ENCODE results near the gene LYSMD3. TPM values are rescaled to one million over a fixed set of nuclear protein-coding genes. Genes with fewer than 3 reads are reported as not detected.

The LYSMD3 gene
- total RNA-seq, 1 donor from 2014 or later, result 18.4 TPM

GRCh38 chr5:90549223-90549622 lies 19.8 kb upstream of the LYSMD3 start:
- H3K27me3 Mint-ChIP-seq, result peaks cover 22% of the 10 kb centered on the region
- no peak for ATAC-seq (ENCODE audit: low read depth)
- CTCF ChIA-PET, result no interaction called here
- POLR2A ChIA-PET, result no interaction called here
- H3K27ac Mint-ChIP-seq, result no peak overlapping the region
- H3K36me3 Mint-ChIP-seq (ENCODE audit: low read depth), result no peaks in the 10 kb centered on the region
- H3K9me3 Mint-ChIP-seq, result no peaks in the 10 kb centered on the region
- intact Hi-C loops (cut with micrococcal nuclease), result no loop called here
- DNase-seq, result no peak
- no peak for TF ChIP-seq CTCF (IDR thresholded peaks at IDR 0.05)
- peaks cover 8% of the 10 kb centered on the region for H3K4me1 Mint-ChIP-seq
- H3K4me3 Mint-ChIP-seq, result no peak overlapping the region

- ChIA-PET CTCF (no interaction called here), POLR2A (no interaction called here)
- peaks cover 8% of the 10 kb centered on the region for H3K4me1 Mint-ChIP-seq
- no peaks in the 10 kb centered on the region for H3K9me3 Mint-ChIP-seq
- H3K27me3 Mint-ChIP-seq, result peaks cover 22% of the 10 kb centered on the region
- no peak for TF ChIP-seq CTCF (IDR thresholded peaks at IDR 0.05)
- no peak overlapping the region for H3K27ac Mint-ChIP-seq
- ATAC-seq (ENCODE audit: low read depth) (no peak), DNase-seq (no peak)
- H3K4me3 Mint-ChIP-seq, result no peak overlapping the region
- intact Hi-C loops (cut with micrococcal nuclease), result no loop called here
- no peaks in the 10 kb centered on the region for H3K36me3 Mint-ChIP-seq (ENCODE audit: low read depth)
These were observed 18.7 kb upstream of the LYSMD3 start for GRCh38 chr5:90548069-90548593.

GRCh38 chr5:90547072-90547536 lies 17.7 kb upstream of the LYSMD3 start:
- no peaks in the 10 kb centered on the region for H3K9me3 Mint-ChIP-seq
- POLR2A ChIA-PET, result interaction anchor here (0.7 kb wide), 1 partner anchor 1022 kb away, joined by 3 read pairs; no protein-coding TSS in a partner anchor
- CTCF ChIA-PET, result no interaction called here
- H3K36me3 Mint-ChIP-seq (ENCODE audit: low read depth), result no peaks in the 10 kb centered on the region
- H3K27ac Mint-ChIP-seq, result no peak overlapping the region
- DNase-seq (no peak), ATAC-seq (ENCODE audit: low read depth) (no peak)
- no peak overlapping the region for H3K4me3 Mint-ChIP-seq
- H3K27me3 Mint-ChIP-seq, result peaks cover 25% of the 10 kb centered on the region
- TF ChIP-seq CTCF (IDR thresholded peaks at IDR 0.05), result no peak
- H3K4me1 Mint-ChIP-seq, result peaks cover 8% of the 10 kb centered on the region
- intact Hi-C loops (cut with micrococcal nuclease), result no loop called here

GRCh38 chr5:90546216-90546837 lies 16.9 kb upstream of the LYSMD3 start:
- no peak for TF ChIP-seq CTCF (IDR thresholded peaks at IDR 0.05)
- H3K27ac Mint-ChIP-seq, result no peak overlapping the region
- no peak for ATAC-seq (ENCODE audit: low read depth)
- H3K27me3 Mint-ChIP-seq, result peaks cover 23% of the 10 kb centered on the region
- no peaks in the 10 kb centered on the region for H3K36me3 Mint-ChIP-seq (ENCODE audit: low read depth)
- peaks cover 4% of the 10 kb centered on the region for H3K4me1 Mint-ChIP-seq
- no peak overlapping the region for H3K4me3 Mint-ChIP-seq
- ChIA-PET POLR2A (no interaction called here), CTCF (interaction anchor here (0.7 kb wide), 1 partner anchor 73 kb away, joined by 7 read pairs; no protein-coding TSS in a partner anchor)
- no peaks in the 10 kb centered on the region for H3K9me3 Mint-ChIP-seq
- DNase-seq, result no peak
- intact Hi-C loops (cut with micrococcal nuclease), result no loop called here

- Mint-ChIP-seq H3K27me3 (peaks cover 26% of the 10 kb centered on the region), H3K9me3 (no peaks in the 10 kb centered on the region), H3K27ac (no peak overlapping the region), H3K36me3 (ENCODE audit: low read depth) (no peaks in the 10 kb centered on the region), H3K4me3 (no peak overlapping the region), H3K4me1 (peaks cover 2% of the 10 kb centered on the region)
- intact Hi-C loops (cut with micrococcal nuclease), result no loop called here
- ChIA-PET CTCF (no interaction called here), POLR2A (no interaction called here)
- TF ChIP-seq CTCF (IDR thresholded peaks at IDR 0.05), result no peak
- ATAC-seq (ENCODE audit: low read depth) (no peak), DNase-seq (no peak)
These were observed 16.1 kb upstream of the LYSMD3 start for GRCh38 chr5:90545511-90545910.

Data from activated B cell treated with CpG ODN at 0.5 μM for 24 hours (primary cell).